NB4 (cell line): ENCODE measurements around the gene RETREG1.

Source experiments
- DNase-seq: peaks from one replicate; pipeline ENCODE4 v3.0.0; 2010; ENCODE audit warnings: low read depth
- H3K4me3 ChIP-seq: one replicate; pipeline ENCODE4 v1.5.1; 2011; ENCODE audit warnings: mild to moderate bottlenecking, low read depth, low read length, moderate library complexity
- CTCF ChIP-seq: IDR thresholded peaks from one replicate; pipeline ENCODE4 v1.5.1; 2012; ENCODE audit warnings: low read depth, low read length
- MAX ChIP-seq: IDR thresholded peaks from 2 replicates; pipeline ENCODE4 v1.6.1; 2011; ENCODE audit warnings: low read depth, low read length
- MYC ChIP-seq: IDR thresholded peaks from 2 replicates; pipeline ENCODE4 v1.6.1; 2011; ENCODE audit warnings: low read depth, low read length
- POLR2A ChIP-seq: IDR thresholded peaks from 2 replicates; pipeline ENCODE4 v1.6.1; 2011; ENCODE audit warnings: mild to moderate bottlenecking; ENCODE audit not compliant: insufficient read length; ENCODE audit errors: extremely low read depth

The RETREG1 gene

GRCh38 chr5:16642867-16643266 lies 26.1 kb upstream of the RETREG1 start:
- H3K4me3 ChIP-seq = no peak overlapping the region
- TF ChIP-seq MYC (no peak), CTCF (no peak), POLR2A (no peak), MAX (no peak)
- no peak for DNase-seq

GRCh38 chr5:16639206-16639605 lies 22.4 kb upstream of the RETREG1 start:
- DNase-seq = no peak
- no peak overlapping the region for H3K4me3 ChIP-seq
- TF ChIP-seq POLR2A = no peak
- TF ChIP-seq MYC = no peak
- no peak for TF ChIP-seq CTCF
- TF ChIP-seq MAX = no peak

GRCh38 chr5:16628376-16628775 lies 11.6 kb upstream of the RETREG1 start:
- no peak overlapping the region for H3K4me3 ChIP-seq
- TF ChIP-seq CTCF (no peak), POLR2A (no peak), MYC (no peak), MAX (no peak)
- no peak for DNase-seq

- peak; percentile 92 for DNase-seq
- TF ChIP-seq POLR2A (no peak), MYC (peak; percentile 84; the same call in 1 of the 2 replicates), CTCF (no peak), MAX (peak; percentile 77)
- H3K4me3 ChIP-seq = no peak overlapping the region
Observed at GRCh38 chr5:16626696-16627264, 10.0 kb upstream of the RETREG1 start.

GRCh38 chr5:16625096-16625495 lies 8.3 kb upstream of the RETREG1 start:
- no peak overlapping the region for H3K4me3 ChIP-seq
- TF ChIP-seq POLR2A = no peak
- TF ChIP-seq MAX = peak; percentile 22; the same call in 1 of the 2 replicates
- peak; percentile 42; the same call in 1 of the 2 replicates for TF ChIP-seq MYC
- TF ChIP-seq CTCF = no peak
- peak; percentile 73 for DNase-seq

GRCh38 chr5:16619136-16619535 lies 2.3 kb upstream of the RETREG1 start:
- DNase-seq = no peak
- TF ChIP-seq MAX (no peak), MYC (no peak), CTCF (no peak), POLR2A (no peak)
- H3K4me3 ChIP-seq = no peak overlapping the region
